Left colon (tissue), 2 donors: Measurements from ENCODE around the gene HAUS7. TPM values are rescaled to one million over a fixed set of nuclear protein-coding genes. Genes with fewer than 3 reads are reported as not detected.

Experiments used
- ATAC-seq: fragments of 200-7000 bp; cut with Tn5 transposase; one replicate; pipeline ENCODE4 v1.9.1; 2020; ENCODE audit warnings: mild to moderate bottlenecking, moderate library complexity
- DNase-seq, 2 donors: peaks; one replicate each; pipeline ENCODE4 v3.0.0-alpha.2; 2020
- intact Hi-C, 2 donors: fragments of 100-400 bp; cut with DNase I in 1 of 2; cut with micrococcal nuclease in 1 of 2; formaldehyde crosslinking; loops; one replicate each; pipeline versions ENCODE4 v1.11.2 to v1.14.0; 2022; cut with DNase I, micrococcal nuclease
- total RNA-seq, 2 donors: library from RNA; stranded (reverse); fragmentation: NEBNext Ultra II Directional; extraction: Animal tissue kit (Norgen Biotek cat#: 25700); gene quantifications; one replicate each; pipeline ENCODE4 v1.2.1, GENCODE V29; 2021
- donor health status: DM: no; HTN: no; CAD: no.
- donor health status: DM: yes; HTN: yes; CAD: no.

The HAUS7 gene
- total RNA-seq, 2 donors from 2014 or later = 13.0 to 19.0 TPM

DNA sequence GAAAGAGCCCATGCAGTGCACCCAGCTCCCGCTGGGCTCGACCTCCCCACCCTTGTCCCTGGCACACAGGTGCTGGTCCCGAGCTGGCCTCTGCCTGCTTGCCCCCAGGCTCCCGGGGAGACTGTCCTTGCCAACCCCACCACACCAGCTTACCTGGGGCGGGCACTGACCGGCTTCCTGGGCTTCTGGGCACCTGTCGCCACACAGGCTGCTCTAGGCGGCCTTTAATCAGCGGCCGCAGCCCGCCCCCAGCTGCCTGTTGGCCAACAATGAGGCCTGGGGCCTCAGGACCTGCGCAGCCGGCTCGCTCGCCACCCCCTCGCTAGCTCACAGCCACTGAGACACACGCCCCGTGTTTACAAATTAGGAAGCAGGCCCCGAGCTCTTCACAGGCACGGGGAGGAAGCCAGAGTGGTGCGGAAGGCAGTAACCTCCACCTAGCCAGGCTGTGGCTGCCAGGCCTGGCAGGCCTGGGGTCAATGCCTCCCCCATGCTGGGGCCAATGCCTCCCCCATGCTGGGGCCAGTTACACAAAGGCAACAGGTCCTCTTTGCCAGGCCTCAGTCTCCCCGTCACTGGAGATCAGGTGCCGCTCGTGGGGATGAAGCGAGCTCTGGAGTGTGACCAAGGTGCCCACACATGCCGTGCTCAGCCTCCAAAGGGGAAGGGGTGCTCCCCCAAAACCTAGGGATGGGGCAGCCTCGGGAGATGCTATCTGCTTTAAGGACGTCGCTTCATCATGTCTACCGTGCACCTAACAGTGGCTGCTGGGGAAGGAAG lies 24.3 kb downstream of the HAUS7 start, which contains the start of gene TREX2:
TREX2 (minus strand) TSS at position 201 of the 780 bp plus-strand sequence. CDS start 626 bp downstream, outside the sequence.
- ATAC-seq = peak; percentile 12
- DNase-seq = no peak
- intact Hi-C loops = no loop called here

DNA sequence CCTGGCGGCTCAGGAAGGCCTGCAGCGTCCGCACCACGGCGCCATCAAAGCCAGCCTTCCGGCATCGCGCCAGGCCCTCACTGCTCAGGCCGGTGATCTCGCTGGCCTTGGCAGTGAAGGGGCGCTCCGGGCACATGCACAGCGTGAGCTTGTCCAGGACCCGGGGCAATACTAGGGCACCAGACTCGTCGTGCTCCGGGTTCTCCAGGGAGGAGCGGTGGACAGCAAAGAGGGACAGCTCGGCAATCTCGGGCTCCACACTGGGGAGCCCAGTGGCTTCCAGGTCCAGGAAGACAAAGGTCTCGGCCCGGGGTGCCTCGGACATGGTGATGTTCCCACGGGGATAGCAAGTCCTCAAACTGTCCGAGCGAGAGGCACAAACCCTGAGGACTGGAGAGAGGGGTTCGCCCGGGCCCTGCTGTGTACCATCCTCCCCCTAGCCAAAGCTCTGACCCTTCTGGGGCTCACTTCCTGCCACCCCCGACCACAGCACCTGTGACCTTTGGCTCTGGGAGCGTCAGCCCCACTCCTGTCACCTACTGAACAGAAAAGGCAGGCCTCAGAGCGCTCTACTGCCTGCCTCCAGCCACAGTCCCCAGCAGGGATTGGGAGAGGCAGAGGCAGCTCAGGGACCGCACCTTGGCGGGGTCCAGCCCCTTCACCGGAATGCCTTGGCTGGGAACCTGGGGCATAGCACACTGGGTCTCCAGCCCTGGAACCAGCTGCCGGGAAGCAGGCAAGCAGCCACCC lies 25.1 kb downstream of the HAUS7 start:
- DNase-seq (no peak), ATAC-seq (no peak)
- intact Hi-C loops = no loop called here

DNA sequence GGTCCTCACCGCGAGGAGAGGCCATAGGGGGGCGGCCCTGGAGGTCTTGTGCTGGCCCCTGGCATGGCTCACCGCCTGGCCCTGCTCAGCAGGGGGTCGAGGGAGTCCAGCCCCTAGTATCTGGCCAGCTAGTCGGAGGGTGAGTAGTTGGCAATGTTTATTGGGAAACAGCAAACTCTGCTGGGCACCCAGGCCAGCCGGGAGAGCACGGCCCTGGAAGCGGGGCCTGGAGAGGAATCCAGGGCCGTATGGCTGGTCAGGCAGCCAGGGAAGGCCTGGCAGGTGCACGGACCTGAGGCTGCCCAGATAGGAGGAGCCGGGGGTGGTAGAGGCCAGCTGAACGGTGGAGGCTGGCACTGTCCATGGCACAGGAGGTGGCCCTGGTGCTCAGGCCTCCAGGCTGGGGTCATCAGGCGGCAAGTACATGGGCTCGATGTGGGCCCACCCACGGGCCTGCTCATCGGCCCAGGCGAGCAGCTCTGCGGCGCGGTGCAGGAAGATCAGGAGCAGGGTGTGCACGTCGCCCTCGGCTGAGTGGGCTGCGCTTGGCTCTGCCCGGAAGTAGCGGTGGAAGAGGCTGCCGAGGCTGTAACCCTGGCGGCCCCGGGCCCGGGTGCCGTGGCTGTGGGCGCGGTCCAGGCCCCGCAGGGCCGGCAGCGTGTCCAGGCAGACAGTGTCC lies 25.9 kb downstream of the HAUS7 start:
- intact Hi-C loops = no loop called here
- ATAC-seq (no peak), DNase-seq (no peak)

DNA sequence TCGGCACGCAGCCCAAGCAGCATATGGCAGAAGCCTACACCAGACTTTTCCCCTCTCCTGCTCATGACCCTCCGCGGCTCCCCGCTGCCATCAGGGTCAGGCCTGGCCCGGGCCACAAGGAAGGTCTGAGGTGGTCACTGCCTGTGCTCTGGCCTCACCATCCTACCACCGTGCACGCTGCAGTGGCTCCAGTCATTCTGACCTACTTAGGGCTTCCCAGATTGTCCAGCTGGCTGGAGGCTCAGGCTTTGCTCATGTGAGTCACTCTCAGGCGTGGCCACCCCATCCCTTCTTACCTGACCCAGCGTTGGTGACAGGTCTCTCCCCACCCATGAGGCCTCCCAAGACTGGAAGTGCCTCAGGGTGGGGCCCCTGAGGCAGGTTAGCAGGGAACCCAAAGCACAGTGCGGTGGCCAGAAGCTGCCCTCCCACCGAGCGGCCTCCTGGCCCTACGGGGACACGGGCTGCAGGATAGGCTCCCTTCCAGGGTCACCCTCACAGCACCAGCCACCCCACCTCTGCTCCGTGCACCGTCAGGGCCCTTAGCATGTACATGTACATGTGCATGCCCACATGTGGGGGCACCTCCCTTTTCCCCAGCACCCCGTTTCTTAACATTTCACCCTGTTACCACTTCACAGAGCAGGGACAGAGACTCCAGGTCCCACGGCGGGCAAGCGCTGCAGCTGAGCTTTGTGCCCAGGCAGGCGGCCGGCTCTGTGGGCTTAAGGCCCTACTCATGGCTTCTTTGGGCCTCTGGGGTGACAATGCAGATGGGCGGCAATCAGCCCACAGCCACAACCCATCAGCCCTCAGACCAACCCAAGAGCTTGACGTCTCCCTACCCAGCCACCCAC lies 26.7 kb downstream of the HAUS7 start:
- intact Hi-C loops = no loop called here
- ATAC-seq (no peak), DNase-seq (no peak)

DNA sequence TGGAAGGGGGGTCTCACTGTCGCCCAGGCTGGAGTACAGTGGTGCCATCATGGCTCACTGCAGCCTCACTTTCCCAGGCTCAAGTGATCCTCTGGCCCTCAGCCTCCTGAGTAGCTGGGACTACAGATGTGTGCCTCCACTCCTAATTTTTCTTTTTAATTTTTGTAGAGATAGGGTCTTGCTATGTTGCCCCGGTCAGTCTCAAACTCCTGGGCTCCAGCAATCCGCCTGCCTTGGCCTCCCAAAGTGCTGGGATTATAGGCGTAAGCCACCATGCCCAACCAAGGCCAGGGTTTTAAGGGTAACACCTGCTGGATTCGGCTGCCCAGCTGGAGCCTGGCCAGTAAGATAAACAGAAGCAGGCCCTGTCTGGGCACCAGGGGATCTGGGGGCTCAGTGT lies 27.9 kb downstream of the HAUS7 start:
- intact Hi-C loops = no loop called here
- DNase-seq (no peak), ATAC-seq (no peak)

DNA sequence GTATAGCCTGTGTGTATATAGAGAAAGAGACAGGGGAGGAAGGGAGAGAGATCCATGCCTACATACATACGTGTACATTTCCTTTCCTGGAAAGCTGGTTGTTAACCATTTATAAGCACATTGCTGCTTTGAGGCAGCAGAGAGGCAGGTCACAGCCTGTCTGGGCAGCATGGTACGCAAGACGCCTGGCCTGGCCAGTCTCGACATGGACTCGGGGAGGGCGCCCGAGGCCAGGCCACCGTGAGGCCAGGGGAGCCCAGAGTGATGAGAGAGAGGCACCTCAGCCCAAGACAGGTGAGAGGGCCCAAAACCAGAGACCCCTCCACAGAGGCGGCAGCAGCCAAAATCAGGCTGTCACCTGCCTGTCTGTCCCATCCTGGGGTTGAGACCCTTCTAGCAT lies 28.4 kb downstream of the HAUS7 start:
- no peak for DNase-seq
- intact Hi-C loops = no loop called here
- no peak for ATAC-seq

DNA sequence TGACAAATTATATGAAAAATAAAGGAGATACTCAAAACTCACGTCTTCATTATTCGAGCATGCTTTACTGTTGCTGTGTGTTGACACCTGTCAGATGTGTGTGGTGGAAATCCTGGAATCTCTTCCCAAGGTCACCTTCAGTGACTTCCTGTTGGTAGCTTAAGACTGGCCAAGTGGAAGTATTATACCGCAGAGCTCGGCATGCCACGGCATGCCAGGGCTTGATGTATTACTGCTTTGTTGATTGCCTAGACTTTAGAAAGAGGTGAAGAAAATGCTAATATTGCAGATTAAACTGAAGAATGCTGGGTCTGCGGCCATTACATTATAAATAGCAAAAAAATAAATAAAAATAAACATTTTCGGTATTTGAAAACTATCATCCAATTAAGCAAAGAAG lies 29.1 kb downstream of the HAUS7 start:
- ATAC-seq = no peak
- no peak for DNase-seq
- intact Hi-C loops = no loop called here

DNA sequence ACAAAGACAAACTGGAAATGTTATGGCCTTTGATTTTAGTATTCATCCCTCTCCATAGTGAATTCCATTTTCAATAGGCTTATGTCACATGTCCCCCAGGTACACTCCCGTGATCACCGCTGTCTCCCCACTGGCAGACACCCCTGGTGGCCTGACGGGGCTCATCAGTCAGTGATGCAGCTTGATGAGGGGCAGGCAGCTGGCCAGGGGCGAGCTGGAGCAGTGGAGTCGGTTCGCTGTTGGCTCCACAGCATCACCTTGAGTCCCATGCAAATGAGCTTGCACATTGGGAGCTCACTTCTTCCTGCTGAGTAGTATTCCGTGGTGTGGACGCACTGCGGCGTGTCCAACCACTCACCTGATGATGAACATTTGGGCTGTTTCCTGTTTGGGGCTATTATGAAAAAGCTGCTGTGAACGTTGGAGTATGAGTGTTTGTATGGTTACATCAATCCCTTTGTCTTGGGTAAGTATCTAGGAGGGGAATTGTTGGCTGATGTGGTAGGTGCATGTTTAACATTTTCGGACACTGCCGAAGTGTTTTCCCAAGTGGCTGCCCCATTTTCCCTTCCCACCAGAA lies 29.7 kb downstream of the HAUS7 start:
- ATAC-seq = no peak
- no peak for DNase-seq
- intact Hi-C loops = no loop called here

DNA sequence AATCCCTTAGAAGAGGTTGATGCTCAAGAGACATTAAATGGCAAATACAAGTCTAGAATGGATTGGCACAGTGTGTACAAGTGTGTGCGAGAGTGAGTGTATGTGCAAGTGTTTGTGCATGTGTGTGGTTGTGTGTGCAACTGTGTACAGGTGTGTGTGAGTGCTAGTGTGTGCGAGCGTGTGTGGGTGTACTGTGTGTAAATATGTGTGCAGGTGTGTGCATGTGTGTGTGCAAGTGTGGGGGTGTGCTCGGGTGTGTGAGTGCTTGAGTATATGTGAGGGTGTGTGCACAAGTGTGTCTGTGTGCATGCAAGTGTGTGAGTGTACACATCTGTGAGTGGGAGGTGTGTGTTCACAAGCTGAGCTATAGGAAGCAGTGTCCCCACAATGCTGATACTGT lies 30.4 kb downstream of the HAUS7 start:
- DNase-seq (no peak), ATAC-seq (no peak)
- intact Hi-C loops = no loop called here

DNA sequence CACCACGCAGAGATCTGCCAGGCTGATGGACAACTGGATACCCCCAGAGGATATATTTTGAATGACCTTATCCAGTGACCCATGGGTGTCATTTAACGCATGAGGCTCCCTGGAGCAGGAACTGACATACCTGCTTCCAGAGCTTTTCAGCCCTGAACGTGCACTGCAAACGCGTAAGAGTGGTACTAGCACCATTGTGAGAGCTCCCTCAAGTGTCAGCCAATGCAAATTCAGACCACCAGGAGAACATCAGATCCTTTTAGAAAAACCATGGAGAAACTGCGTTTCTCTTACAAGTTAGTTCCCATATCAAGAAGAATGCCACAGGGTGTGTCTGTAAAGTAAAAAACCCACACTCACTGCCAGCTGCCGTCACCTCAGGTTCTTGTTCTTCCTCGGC lies 31.8 kb downstream of the HAUS7 start:
- DNase-seq (no peak), ATAC-seq (no peak)
- intact Hi-C loops = no loop called here

DNA sequence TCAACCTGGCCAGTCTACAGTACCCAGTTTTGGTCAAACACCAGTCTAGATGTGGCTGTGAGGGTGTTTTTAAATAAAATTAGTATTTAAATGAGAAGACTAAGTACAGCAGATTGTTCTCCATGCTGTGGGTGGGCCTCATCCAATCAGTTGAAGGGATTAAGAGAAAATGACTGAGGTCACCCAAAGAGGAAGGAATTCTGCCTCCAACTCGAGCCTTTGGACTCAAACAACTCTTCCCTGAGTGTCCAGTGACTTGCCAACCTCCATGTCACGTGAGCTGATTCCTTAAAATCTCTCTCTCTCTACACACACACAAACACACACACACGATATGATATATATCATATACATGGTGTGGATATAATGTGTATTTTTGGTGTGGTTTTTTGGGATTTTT lies 34.5 kb downstream of the HAUS7 start:
- no peak for DNase-seq
- no peak for ATAC-seq
- intact Hi-C loops = no loop called here

DNA sequence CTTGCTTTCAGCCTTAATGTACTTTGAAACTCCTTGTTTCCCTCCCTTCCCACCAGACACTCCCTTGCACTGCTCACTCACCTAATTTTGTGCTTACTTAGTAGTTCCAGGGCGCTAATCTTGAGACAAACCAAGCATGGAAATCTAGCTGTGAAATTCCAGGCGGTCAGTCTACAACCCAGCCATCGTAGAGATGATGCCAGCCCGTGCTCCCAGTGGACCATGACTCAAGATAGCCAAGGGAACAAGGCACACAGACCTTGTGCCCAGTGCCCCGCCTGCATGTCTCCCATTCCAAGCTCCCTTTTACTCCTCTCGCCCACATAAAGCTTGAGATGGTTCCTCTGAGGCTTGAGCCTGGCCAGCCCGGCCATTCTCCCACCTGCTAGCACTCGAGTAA lies 35.6 kb downstream of the HAUS7 start:
- ATAC-seq (no peak), DNase-seq (no peak)
- intact Hi-C loops = no loop called here

DNA sequence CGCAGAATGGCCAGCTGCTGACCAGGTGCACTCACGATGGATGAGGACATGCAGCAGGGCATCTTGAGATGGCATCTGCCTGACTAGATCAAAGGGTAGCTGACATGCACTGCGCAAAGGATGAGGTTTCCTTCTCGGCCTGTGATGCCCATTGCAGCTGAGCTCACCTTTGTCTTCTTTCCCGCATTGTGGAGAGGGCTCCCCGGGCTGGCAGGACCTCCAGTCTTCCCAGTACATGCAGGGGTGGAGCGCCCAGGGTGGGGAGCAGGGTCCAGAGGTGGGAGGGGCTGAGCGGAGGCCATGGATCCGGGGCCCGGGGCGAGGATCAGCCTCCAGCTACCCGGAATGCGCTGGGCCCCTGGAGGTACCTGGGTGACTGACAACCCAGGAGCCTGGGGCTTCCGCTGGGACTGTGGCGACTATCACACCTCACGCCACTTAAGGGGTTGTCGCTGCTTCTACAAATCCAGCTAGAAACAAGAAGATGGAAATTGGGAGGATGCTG lies 36.5 kb downstream of the HAUS7 start:
- DNase-seq = no peak
- no peak for ATAC-seq
- intact Hi-C loops = no loop called here

DNA sequence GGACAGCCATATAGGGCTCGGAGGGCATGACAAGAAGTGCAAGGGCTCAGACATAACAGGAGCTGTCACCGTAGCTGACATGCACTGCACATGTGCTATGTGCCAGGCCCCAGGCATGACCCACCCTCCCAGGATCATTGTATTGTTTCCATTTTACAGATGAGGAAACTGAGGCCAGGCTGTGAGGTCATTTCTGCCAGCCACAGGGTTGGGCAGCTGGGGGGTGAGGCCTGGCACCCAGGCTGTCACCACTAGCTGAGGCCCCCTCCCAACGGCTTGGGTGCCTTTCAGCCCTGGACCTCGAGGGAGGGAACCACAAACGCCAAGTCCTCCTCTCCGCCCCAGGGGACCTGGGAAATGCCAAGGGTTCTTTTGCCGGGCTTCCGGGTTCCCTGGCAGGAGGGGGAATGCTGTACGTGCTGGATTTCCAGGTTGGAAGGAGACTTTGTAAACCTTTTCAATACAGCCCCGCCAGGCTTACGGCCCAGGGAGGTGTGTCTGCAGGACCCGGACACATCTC lies 37.2 kb downstream of the HAUS7 start:
- DNase-seq (no peak), ATAC-seq (no peak)
- intact Hi-C loops = no loop called here

DNA sequence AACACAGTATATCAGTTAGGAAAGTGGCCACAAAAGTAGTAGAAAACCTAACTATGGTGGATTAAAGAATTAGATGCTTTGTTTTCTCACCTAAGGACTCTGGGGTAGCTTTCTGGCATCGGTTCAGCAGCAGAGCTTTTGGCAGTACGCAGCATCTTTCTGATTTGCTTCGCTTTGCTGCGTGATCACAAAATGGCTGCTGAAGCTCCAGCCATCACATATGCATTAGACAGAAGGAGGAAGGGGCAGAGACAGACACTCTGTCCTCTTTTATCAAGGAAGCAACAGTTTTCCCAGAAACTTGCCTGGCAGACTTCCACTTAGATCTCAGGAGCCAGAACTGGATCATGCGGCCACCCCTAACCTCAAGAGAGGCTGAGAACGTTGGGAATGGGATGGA lies 39.6 kb downstream of the HAUS7 start:
- DNase-seq = no peak
- ATAC-seq = no peak
- intact Hi-C loops = no loop called here

DNA sequence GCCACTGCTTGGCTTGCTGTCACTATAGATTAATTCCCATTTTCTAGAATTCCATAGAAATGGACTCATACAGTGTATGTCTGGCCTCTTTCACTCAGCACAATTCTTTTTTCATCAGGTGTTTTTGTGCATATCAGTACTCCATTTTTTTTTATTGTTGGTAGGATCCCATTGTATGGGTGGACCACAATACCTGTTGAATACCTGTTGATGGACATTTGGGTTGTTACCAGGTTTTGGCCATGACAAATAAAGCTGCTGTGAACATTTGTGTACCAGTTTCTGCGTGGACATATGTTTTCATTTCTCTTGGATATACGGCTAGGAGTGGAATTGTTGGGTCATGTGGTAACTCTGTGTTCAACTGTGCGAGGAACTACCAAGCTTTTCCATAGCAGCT lies 44.2 kb downstream of the HAUS7 start:
- ATAC-seq = no peak
- no peak for DNase-seq
- intact Hi-C loops = no loop called here

DNA sequence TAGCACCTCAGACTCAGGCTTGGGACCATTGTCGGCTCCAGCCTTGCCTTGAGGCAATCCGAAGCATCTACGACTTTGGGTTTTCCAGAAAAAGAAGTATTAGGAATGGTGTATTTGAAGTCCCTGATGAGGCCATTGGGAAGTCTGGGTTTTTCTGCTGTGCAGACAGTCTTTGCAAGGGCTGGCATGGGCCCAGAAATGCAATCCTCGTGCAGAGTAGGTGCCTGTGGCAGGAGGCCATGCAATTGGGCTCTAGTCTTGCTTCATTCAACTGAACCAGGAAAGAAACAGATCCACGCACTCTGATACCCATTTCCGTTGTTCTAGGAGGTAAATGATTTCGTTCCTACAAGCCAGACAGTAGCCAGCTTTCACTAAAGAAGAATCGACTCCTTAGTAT lies 46.7 kb downstream of the HAUS7 start:
- intact Hi-C loops = no loop called here
- DNase-seq = peak in 1 of 2 donors; percentile 12
- ATAC-seq = no peak

DNA sequence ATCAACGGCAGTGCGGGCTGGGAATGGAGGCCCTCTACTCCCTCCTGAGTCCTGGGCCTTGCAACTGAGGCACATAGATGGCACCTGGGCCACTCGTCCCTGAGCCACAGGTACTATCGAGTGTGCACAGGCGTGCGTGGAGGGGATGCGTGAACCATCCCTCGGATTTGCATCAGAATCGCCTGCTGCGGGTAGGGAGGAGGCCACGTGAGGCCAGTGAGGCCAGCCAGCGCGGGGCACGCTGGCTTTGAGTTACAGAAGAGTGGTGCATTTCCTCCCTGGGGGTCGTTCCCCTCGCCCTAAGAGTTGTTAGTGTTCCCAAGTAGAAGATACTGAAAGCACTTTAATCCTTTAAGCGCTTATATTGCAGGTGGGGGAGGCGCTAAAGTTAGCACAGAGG lies 48.5 kb downstream of the HAUS7 start:
- DNase-seq (no peak), ATAC-seq (no peak)

More for the DNA sequence above, 48.5 kb downstream of the HAUS7 start:
- intact Hi-C loops = no loop called here
